NCI-H2107 treated with DMSO at 0.1 percent for 48 hours (cell line): ENCODE data around the gene BHLHE40.

ENCODE experiments used
- DNase-seq: peaks from one replicate; lab custom pipeline; 2025; ENCODE audit not compliant: unreplicated experiment; lab: John Stamatoyannopoulos, UW

Gene BHLHE40

DNA sequence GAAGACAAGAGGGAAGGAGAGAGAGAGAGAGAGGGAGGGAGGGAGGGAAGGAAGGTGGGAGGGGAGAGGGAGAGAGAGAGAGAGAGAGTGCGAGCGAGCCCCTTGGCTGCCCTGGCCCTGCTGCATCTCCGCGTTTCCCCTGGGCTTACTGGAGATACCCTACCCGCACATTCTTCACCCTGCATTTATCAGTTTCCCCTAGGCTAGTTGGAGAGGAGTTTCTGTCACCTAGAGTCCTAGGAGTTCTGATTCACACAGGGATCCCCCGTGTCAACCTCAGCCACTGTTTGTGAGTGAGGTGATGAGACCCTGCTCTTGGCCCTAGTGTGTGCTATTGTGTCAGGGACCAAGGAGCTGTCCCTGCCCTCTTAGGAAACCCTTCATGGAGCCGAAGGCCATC, 18.7 kb downstream of the BHLHE40 start:
- DNase-seq: no peak

GRCh38 chr3:4999531-5000184, 20.4 kb downstream of the BHLHE40 start:
- no peak for DNase-seq

- no peak for DNase-seq
These were observed 21.9 kb downstream of the BHLHE40 start for GRCh38 chr3:5001135-5001534.

DNA sequence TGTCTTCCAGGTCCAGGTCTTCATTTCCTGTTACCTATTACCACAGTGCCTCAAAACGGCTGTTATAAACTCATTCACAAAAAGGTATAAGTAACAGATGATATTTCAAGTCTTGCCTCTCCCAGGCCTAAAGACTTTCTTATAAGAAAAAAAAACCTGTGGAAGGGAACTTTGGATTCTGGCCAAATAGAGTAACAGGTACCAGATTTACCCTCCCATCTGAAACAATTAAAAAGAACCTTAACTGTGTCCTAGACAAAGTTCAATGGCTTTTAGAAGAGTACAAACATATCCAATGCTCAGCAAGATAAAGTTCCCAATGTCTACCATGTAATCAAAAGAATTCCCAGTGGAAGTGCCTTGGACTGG, 22.6 kb downstream of the BHLHE40 start:
- DNase-seq: no peak

- DNase-seq: no peak
These were observed 23.1 kb downstream of the BHLHE40 start for GRCh38 chr3:5002174-5002870.

GRCh38 chr3:5002871-5003247, 23.6 kb downstream of the BHLHE40 start:
- DNase-seq: no peak

GRCh38 chr3:5004319-5005152, 25.3 kb downstream of the BHLHE40 start:
- DNase-seq: no peak

- DNase-seq: no peak
These were observed 26.1 kb downstream of the BHLHE40 start for GRCh38 chr3:5005367-5005766.

DNA sequence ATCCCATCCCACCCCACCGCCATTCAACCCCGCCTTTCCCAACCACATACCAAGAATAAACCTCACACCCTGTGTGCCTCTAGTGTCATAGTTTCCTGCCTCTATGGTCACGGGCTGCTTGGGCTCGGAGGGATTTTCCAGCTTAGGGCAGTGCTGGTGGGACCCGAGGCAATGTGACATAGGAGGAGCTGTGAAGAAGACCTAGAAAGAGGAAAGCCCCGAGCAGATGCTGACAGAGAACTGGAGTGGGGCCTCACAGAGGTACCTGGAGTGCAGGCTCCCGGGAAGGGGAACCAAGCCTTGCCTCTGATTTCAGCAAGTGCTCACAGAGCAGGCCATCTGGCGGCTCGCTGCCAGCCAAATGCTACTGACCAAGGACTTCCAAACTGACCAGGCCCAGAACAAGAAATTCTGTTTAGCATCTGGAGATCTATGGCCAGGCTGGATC, 27.5 kb downstream of the BHLHE40 start:
- DNase-seq: no peak

DNA sequence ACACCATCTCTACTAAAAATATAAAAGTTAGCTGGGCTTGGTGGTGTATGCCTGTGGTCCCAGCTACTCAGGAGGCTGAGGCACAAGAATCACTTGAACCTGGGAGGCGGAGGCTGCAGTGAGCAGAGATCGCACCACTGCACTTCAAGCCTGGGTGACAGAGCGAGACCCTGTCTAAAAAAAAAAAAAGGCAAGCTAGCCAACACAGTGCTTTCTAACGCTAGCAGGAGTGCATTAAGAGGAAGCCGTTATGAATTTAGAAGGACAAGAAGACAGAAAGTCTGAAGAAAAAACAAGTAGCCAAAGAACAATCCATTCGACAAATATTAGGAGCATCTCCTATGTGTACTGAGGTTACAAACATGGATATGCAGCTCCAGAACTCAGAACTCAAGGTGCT, 28.6 kb downstream of the BHLHE40 start:
- DNase-seq: no peak

GRCh38 chr3:5009506-5010109, 30.4 kb downstream of the BHLHE40 start:
- DNase-seq: no peak

DNA sequence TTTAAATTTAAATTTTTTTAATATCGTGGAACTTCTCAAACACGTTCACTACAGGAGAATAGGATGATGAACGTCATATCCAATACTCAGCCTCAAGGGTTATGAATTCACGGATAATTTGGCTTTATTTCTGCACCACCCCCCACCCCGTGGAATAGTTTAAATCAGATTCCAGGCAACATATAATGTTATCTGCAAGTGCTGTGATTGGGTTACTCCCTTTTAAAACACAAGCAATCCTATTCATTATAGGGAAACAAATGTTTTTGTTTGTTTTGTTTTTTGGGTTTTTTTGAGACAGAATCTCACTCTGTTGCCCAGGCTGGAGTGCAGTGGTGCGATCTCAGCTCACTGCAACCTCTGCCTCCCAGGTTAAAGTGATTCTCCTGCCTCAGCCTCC, 30.9 kb downstream of the BHLHE40 start:
- no peak for DNase-seq

DNA sequence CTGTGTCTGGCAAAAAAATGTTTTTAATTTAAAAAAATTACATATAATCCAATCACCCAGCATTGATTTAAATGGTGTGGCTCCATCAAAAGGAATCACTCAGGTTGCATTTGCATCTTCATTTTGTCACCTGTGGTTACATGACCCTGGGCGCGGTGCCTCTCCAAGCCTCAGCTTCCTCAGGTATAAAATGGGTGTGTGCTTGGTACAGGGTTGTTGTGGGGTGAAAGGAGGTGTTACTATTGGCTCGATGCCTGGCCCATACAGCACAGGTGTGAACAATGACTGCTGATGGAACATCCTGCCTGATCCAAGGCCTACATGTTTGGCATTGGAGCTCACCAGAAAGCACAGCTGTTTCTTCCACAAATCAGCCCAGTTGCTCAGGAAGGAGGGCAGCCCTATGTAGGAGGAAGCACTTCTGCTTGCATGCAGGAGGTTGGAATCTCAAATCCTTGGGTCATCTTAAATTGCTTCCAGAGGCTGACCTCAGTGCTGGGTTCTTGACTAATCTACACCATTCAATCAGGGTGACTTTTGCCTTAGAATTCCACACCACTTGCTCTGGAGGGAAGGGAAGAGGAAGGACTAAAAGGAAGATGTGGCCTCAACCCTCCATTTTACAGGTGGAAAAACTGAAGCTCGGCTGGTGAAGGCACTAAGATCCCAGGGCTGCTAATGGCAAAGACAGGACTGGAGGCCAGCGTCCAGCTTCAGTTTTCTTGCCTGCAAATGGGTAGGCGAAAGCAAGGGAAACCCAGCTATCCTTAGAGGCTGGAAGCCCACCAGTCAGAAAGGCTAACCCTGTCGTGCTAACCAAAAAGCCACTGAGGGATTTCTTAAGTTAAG, 31.7 kb downstream of the BHLHE40 start:
- no peak for DNase-seq

- DNase-seq: no peak
These were observed 32.5 kb downstream of the BHLHE40 start for GRCh38 chr3:5011555-5012256.

GRCh38 chr3:5012367-5012766, 33.1 kb downstream of the BHLHE40 start:
- DNase-seq: no peak

DNA sequence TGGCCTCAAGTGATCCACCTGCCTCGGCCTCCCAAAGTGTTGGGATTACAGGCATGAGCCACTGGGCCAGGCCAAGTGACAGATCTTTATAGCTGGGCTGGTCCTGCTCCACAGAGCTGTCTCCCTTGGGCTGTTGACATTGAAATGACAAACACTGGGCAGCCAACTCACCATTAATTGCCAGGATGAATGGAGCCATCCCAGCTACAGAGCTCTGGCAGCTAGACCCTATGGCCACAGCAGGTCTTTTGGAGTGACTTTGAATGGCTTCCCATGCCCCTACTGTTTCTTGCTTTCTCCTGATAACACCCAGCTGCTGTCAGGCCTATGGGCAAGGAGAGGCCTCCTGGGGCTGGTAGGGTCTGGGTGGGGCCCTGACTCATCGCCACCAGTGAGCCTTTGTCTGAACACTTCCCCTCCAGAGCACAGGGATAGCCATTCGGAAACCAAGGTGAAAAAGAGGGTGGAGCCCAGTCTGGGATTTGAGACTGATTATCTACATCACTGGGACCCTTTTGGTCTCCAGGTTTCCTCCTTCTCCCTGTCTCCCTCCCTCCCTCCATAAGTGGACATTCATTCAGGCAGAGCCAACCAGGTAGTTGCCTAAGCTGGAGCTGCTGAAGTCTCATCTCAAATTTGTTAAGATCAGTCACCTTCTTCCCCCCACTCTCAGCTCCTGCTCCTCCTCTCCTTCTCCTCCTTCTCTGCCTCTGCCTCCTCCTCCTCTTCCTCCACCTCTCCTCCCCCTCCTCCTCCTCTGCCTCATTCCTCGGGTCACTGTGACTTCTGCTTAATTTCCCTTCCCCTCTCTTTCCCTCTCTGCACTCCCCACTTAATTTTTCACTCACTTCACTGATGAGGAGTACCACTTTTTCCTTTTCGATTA, 34.0 kb downstream of the BHLHE40 start:
- no peak for DNase-seq

DNA sequence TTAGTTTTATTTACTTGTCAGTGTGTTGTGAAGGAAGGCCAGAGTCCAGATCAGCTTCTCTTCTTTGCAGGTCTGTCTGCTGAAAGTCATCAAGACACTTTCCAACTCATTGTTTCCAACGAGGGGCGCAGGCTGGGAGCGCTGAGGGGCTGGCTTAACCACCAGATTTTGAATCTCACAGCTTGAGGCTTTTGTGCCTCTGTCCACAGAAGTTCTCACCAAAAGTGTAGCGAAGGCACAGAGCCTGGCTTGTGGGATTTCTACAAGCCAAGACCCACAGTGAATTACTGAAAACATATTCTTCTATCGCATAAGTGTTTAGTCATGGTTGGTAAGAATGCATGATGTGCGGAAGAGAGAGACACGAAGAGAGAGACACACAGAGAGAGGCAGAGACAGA, 35.2 kb downstream of the BHLHE40 start:
- no peak for DNase-seq

- no peak for DNase-seq
These were observed 35.8 kb downstream of the BHLHE40 start for GRCh38 chr3:5015056-5015455.
